ENCODE results near the gene TRIM29. TPM values are rescaled to one million over a fixed set of nuclear protein-coding genes. Genes with fewer than 3 reads are reported as not detected.

The TRIM29 gene
- total and polyA plus RNA-seq, 2 of the 13 experiments (the other 11 are each of a cell fraction or from before 2014, with no cell fraction given): 0.86 TPM

DNA sequence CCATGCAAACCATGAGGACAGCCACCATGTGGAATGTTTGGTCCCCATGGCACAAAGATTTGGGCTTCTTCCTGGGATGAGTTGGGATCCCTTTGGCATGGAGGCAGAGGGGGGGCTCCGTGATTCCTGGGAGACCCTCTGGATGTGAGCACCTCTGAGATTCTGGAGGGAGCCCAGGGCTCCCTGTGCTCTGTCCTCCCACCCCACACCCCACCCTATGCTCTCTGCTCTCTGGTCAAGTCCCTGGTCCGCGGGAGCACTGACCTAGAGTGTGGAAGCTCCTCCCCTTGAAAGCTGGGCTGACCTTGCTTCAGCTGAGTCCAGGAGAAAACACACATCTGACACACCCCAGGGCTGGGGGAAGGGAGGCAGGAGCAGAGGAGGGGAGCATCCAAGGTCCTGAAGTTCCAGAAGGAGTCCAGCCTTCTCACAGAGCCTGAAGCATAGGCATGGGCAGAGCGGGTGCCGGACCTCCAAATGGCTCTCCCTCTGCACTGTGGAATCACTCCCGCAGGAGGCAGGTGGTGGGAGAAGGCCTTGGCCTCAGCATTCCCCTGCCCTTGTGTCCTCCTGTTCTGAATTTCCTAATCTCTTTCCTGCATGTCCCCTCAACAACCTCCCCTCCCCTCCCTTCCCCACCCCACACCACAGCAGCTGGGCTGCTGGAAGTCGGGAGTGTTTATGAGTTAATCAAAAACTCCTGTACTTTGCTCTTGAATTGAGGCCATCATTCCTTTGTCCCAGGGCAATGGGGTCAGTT lies 47.2 kb upstream of the TRIM29 start (continued):
- no peak for TF ChIP-seq FOXC1 (CRISPR knock-in tag; IDR thresholded peaks at IDR 0.05; ENCODE audit: borderline replicate concordance)
- TF ChIP-seq ZBTB20 (CRISPR knock-in tag; IDR thresholded peaks at IDR 0.05; ENCODE audit: borderline replicate concordance, low read depth): no peak
- no peak for TF ChIP-seq WIZ (CRISPR knock-in tag; IDR thresholded peaks at IDR 0.05)
- TF ChIP-seq, protein P1, sequence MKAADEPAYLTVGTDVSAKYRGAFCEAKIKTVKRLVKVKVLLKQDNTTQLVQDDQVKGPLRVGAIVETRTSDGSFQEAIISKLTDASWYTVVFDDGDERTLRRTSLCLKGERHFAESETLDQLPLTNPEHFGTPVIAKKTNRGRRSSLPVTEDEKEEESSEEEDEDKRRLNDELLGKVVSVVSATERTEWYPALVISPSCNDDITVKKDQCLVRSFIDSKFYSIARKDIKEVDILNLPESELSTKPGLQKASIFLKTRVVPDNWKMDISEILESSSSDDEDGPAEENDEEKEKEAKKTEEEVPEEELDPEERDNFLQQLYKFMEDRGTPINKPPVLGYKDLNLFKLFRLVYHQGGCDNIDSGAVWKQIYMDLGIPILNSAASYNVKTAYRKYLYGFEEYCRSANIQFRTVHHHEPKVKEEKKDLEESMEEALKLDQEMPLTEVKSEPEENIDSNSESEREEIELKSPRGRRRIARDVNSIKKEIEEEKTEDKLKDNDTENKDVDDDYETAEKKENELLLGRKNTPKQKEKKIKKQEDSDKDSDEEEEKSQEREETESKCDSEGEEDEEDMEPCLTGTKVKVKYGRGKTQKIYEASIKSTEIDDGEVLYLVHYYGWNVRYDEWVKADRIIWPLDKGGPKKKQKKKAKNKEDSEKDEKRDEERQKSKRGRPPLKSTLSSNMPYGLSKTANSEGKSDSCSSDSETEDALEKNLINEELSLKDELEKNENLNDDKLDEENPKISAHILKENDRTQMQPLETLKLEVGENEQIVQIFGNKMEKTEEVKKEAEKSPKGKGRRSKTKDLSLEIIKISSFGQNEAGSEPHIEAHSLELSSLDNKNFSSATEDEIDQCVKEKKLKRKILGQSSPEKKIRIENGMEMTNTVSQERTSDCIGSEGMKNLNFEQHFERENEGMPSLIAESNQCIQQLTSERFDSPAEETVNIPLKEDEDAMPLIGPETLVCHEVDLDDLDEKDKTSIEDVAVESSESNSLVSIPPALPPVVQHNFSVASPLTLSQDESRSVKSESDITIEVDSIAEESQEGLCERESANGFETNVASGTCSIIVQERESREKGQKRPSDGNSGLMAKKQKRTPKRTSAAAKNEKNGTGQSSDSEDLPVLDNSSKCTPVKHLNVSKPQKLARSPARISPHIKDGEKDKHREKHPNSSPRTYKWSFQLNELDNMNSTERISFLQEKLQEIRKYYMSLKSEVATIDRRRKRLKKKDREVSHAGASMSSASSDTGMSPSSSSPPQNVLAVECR (CRISPR knock-in tag; IDR thresholded peaks at IDR 0.05; ENCODE audit: borderline replicate concordance): peak; percentile 65; the same call in 1 of the 2 replicates
- no peak for TF ChIP-seq ZSCAN30 (CRISPR knock-in tag; IDR thresholded peaks at IDR 0.05)
- TF ChIP-seq, protein P2, sequence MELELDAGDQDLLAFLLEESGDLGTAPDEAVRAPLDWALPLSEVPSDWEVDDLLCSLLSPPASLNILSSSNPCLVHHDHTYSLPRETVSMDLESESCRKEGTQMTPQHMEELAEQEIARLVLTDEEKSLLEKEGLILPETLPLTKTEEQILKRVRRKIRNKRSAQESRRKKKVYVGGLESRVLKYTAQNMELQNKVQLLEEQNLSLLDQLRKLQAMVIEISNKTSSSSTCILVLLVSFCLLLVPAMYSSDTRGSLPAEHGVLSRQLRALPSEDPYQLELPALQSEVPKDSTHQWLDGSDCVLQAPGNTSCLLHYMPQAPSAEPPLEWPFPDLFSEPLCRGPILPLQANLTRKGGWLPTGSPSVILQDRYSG (CRISPR knock-in tag; IDR thresholded peaks at IDR 0.05): no peak
- TF ChIP-seq, protein P3, sequence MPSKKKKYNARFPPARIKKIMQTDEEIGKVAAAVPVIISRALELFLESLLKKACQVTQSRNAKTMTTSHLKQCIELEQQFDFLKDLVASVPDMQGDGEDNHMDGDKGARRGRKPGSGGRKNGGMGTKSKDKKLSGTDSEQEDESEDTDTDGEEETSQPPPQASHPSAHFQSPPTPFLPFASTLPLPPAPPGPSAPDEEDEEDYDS (CRISPR knock-in tag; IDR thresholded peaks at IDR 0.05): peak; percentile 62; the same call in 1 of the 2 replicates
- no peak; the same call in 1 of the 2 replicates for TF ChIP-seq ZBTB42 (CRISPR knock-in tag; IDR thresholded peaks at IDR 0.05)
- 0 out of 2 replicates have a peak, but pooled peaks have one; percentile 54 for TF ChIP-seq KLF12 (CRISPR knock-in tag; IDR thresholded peaks at IDR 0.05; ENCODE audit: borderline replicate concordance)
- no peak for TF ChIP-seq CREB1 (IDR thresholded peaks at IDR 0.05)
- TF ChIP-seq CREB1 (CRISPR knock-in tag; IDR thresholded peaks at IDR 0.05): peak; percentile 40; the same call in 1 of the 2 replicates
- peak; percentile 86; the same call in 1 of the 2 replicates for TF ChIP-seq MTA1 (CRISPR knock-in tag; IDR thresholded peaks at IDR 0.05; ENCODE audit: borderline replicate concordance)
- peak; percentile 57 for TF ChIP-seq TCF7 (IDR thresholded peaks at IDR 0.05; ENCODE audit: low read depth)
- no peak for TF ChIP-seq ADNP (CRISPR knock-in tag; IDR thresholded peaks at IDR 0.05)
- TF ChIP-seq, protein P4, sequence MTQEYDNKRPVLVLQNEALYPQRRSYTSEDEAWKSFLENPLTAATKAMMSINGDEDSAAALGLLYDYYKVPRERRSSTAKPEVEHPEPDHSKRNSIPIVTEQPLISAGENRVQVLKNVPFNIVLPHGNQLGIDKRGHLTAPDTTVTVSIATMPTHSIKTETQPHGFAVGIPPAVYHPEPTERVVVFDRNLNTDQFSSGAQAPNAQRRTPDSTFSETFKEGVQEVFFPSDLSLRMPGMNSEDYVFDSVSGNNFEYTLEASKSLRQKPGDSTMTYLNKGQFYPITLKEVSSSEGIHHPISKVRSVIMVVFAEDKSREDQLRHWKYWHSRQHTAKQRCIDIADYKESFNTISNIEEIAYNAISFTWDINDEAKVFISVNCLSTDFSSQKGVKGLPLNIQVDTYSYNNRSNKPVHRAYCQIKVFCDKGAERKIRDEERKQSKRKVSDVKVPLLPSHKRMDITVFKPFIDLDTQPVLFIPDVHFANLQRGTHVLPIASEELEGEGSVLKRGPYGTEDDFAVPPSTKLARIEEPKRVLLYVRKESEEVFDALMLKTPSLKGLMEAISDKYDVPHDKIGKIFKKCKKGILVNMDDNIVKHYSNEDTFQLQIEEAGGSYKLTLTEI (CRISPR knock-in tag; conservative IDR thresholded peaks at IDR 0.05): no peak
- TF ChIP-seq ZNF558 (CRISPR knock-in tag; IDR thresholded peaks at IDR 0.05; ENCODE audit: borderline replicate concordance): no peak
- peak; percentile 33; the same call in 1 of the 2 replicates for TF ChIP-seq FOXA3 (CRISPR knock-in tag; IDR thresholded peaks at IDR 0.05)

Measured in HepG2 (cell line).